ENCODE data around the gene GLDC. TPM values are rescaled to one million over a fixed set of nuclear protein-coding genes. Genes with fewer than 3 reads are reported as not detected.

GLDC gene
- total RNA-seq, 1 donor from 2014 or later, result not detected

GRCh38 chr9:6664204-6664680, 18.7 kb upstream of the GLDC start:
- intact Hi-C loops (cut with micrococcal nuclease), result no loop called here
- Histone ChIP-seq H3K9me3 (replicated peaks) (no peaks in the 10 kb centered on the region), H3K4me1 (no peaks in the 10 kb centered on the region), H3K27ac (replicated peaks) (no peak overlapping the region), H3K4me3 (no peak overlapping the region), H3K27me3 (ENCODE audit: low read depth) (no peaks in the 10 kb centered on the region), H3K36me3 (no peaks in the 10 kb centered on the region)
- DNase-seq, result no peak
- TF ChIP-seq CTCF (IDR thresholded peaks at IDR 0.05; ENCODE audit: borderline replicate concordance), result no peak

GRCh38 chr9:6660512-6660911, 15.0 kb upstream of the GLDC start:
- no peak overlapping the region for H3K4me3 ChIP-seq
- H3K36me3 ChIP-seq, result no peaks in the 10 kb centered on the region
- no peak overlapping the region for H3K27ac ChIP-seq (replicated peaks)
- DNase-seq, result no peak
- H3K27me3 ChIP-seq (ENCODE audit: low read depth), result no peaks in the 10 kb centered on the region
- H3K9me3 ChIP-seq (replicated peaks), result no peaks in the 10 kb centered on the region
- TF ChIP-seq CTCF (IDR thresholded peaks at IDR 0.05; ENCODE audit: borderline replicate concordance), result no peak
- no peaks in the 10 kb centered on the region for H3K4me1 ChIP-seq
- intact Hi-C loops (cut with micrococcal nuclease), result no loop called here

- Histone ChIP-seq H3K4me3 (no peak overlapping the region), H3K36me3 (no peaks in the 10 kb centered on the region), H3K27ac (replicated peaks) (no peak overlapping the region), H3K9me3 (replicated peaks) (no peaks in the 10 kb centered on the region), H3K27me3 (ENCODE audit: low read depth) (peaks cover 3% of the 10 kb centered on the region), H3K4me1 (no peaks in the 10 kb centered on the region)
- DNase-seq, result no peak
- no peak for TF ChIP-seq CTCF (IDR thresholded peaks at IDR 0.05; ENCODE audit: borderline replicate concordance)
- intact Hi-C loops (cut with micrococcal nuclease), result no loop called here
Measured at GRCh38 chr9:6658628-6659353, 13.3 kb upstream of the GLDC start.

GRCh38 chr9:6656614-6657300, 11.2 kb upstream of the GLDC start:
- no peaks in the 10 kb centered on the region for H3K9me3 ChIP-seq (replicated peaks)
- TF ChIP-seq CTCF (IDR thresholded peaks at IDR 0.05; ENCODE audit: borderline replicate concordance), result no peak
- H3K36me3 ChIP-seq, result no peaks in the 10 kb centered on the region
- DNase-seq, result no peak
- H3K4me3 ChIP-seq, result no peak overlapping the region
- H3K27me3 ChIP-seq (ENCODE audit: low read depth), result peaks cover 22% of the 10 kb centered on the region
- H3K4me1 ChIP-seq, result no peaks in the 10 kb centered on the region
- H3K27ac ChIP-seq (replicated peaks), result no peak overlapping the region
- intact Hi-C loops (cut with micrococcal nuclease), result no loop called here

- intact Hi-C loops (cut with micrococcal nuclease), result no loop called here
- DNase-seq, result no peak
Measured at GRCh38 chr9:6655036-6655435, 9.5 kb upstream of the GLDC start.

More at GRCh38 chr9:6655036-6655435, 9.5 kb upstream of the GLDC start:
- no peak overlapping the region for H3K27ac ChIP-seq (replicated peaks)
- TF ChIP-seq CTCF (IDR thresholded peaks at IDR 0.05; ENCODE audit: borderline replicate concordance), result no peak
- H3K36me3 ChIP-seq, result no peaks in the 10 kb centered on the region
- no peaks in the 10 kb centered on the region for H3K4me1 ChIP-seq
- H3K27me3 ChIP-seq (ENCODE audit: low read depth), result peaks cover 35% of the 10 kb centered on the region
- H3K4me3 ChIP-seq, result no peak overlapping the region
- no peaks in the 10 kb centered on the region for H3K9me3 ChIP-seq (replicated peaks)
